Immature natural killer cell (primary cell): ENCODE data around the gene DISC1. TPM values are rescaled to one million over a fixed set of nuclear protein-coding genes. Genes with fewer than 3 reads are reported as not detected.

ENCODE experiments used
- DNase-seq, 3 donors: peaks; one replicate each; pipeline ENCODE4 v3.0.0; 2022; ENCODE audit warnings: mixed read lengths in 1 of 3
- H3K27ac Mint-ChIP-seq, 6 donors: one replicate each; pipeline ENCODE4 v1.8.0; 2020; ENCODE audit warnings: mixed read lengths in 6 of 6, mild to moderate bottlenecking in 5 of 6, inconsistent platforms in 4 of 6, moderate library complexity in 3 of 6
- H3K27me3 Mint-ChIP-seq, 3 donors: one replicate each; pipeline ENCODE4 v1.8.0; 2020 to 2021; ENCODE audit warnings: low read depth in 3 of 3, mild to moderate bottlenecking in 3 of 3, mixed read lengths in 3 of 3, moderate library complexity in 3 of 3, inconsistent platforms in 1 of 3
- H3K36me3 Mint-ChIP-seq, 3 donors: one replicate each; pipeline ENCODE4 v1.8.0; 2020; ENCODE audit warnings: mixed read lengths in 3 of 3, inconsistent platforms in 2 of 3, mild to moderate bottlenecking in 2 of 3
- H3K4me1 Mint-ChIP-seq, 2 donors: one replicate each; pipeline ENCODE4 v1.8.0; 2020; ENCODE audit warnings: inconsistent platforms in 2 of 2, mild to moderate bottlenecking in 2 of 2, mixed read lengths in 2 of 2, moderate library complexity in 1 of 2
- H3K4me3 Mint-ChIP-seq, 5 donors: one replicate each; pipeline ENCODE4 v1.8.0; 2020; ENCODE audit warnings: mild to moderate bottlenecking in 5 of 5, mixed read lengths in 5 of 5, inconsistent platforms in 3 of 5, moderate library complexity in 3 of 5
- H3K9me3 Mint-ChIP-seq, 6 donors: one replicate each; pipeline ENCODE4 v1.8.0; 2020; ENCODE audit warnings: mild to moderate bottlenecking in 6 of 6, mixed read lengths in 6 of 6, inconsistent platforms in 4 of 6, moderate library complexity in 3 of 6
- polyA plus RNA-seq, 3 donors: library from polyadenylated mRNA; unstranded; fragments of 300-500 nt; fragmentation: Illumina TruSeq; gene quantifications; one replicate each; pipeline ENCODE4 v1.2.3, GENCODE V29; 2021

DISC1 gene
- polyA plus RNA-seq, 3 donors from 2014 or later = 1.1 to 1.3 TPM; not detected in 1

DNA sequence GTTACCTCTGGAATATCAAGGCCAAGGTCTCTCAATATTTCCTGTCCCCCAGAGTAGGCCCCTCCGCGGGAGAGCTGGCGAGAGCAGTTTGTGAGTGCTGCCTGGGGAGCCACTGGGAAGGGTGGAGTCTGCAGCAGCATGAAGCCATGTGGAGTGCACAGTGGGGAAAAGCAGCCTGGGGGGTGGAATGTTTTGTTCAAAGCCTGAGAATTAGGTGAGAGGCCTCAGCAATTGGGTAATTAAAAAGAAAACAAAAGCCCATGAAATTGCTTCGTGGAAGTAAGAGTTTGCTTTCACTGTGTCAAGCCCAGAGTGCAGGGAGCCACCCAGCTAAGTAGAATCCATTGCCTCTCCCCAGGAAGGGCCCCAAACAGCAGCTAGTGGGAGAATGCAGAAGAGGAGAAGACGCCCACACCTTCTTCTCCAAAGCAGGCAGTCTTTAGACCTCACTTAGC is 30.2 kb upstream of the DISC1 start:
- DNase-seq = no peak
- H3K4me3 Mint-ChIP-seq = no peak overlapping the region
- H3K36me3 Mint-ChIP-seq = peaks cover 0 to 4% (median 0%) of the 10 kb centered on the region in 3 donors
- peaks cover 0 to 2% (median 0%) of the 10 kb centered on the region in 3 donors for H3K27me3 Mint-ChIP-seq
- no peak overlapping the region for H3K27ac Mint-ChIP-seq
- no peaks in the 10 kb centered on the region for H3K9me3 Mint-ChIP-seq
- H3K4me1 Mint-ChIP-seq = no peaks in the 10 kb centered on the region

- Mint-ChIP-seq H3K9me3 (no peaks in the 10 kb centered on the region), H3K4me3 (no peak overlapping the region), H3K4me1 (no peaks in the 10 kb centered on the region), H3K27me3 (peaks cover 0 to 4% (median 0%) of the 10 kb centered on the region in 3 donors), H3K36me3 (peaks cover 0 to 3% (median 0%) of the 10 kb centered on the region in 3 donors), H3K27ac (no peak overlapping the region)
- no peak for DNase-seq
Measured at GRCh38 chr1:231597971-231598370, 28.6 kb upstream of the DISC1 start.

DNA sequence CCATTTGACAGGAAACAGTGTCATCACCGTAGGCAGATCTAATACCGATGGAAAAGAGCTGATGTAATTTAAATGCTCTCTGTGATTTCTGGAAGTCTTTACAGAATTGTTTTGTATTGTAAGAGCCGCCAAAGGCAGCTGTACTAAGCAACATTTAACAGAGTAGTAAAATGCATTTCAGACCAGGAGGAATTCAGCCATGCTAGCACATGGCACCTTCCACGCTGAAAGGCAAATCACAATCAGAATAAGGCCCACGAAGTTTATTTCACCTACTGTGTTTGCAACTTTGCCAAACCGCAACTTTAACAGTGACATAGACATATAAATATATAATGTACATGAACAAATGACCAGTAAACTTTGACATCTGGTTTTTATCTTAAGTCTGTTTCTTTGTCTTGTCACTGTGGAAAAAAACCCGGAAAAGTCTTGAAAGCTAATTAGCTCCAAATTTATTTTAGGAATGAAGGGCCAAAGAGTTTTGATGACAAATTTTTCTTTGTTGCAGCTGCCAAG is 26.1 kb upstream of the DISC1 start:
- Mint-ChIP-seq H3K27me3 (peaks cover 0 to 8% (median 5%) of the 10 kb centered on the region in 3 donors), H3K4me1 (peaks cover 17 to 21% of the 10 kb centered on the region in 2 donors)

GRCh38 chr1:231601824-231602672 is 24.5 kb upstream of the DISC1 start:
- no peak overlapping the region for H3K27ac Mint-ChIP-seq
- peaks cover 0 to 8% (median 5%) of the 10 kb centered on the region in 3 donors for H3K27me3 Mint-ChIP-seq
- H3K4me3 Mint-ChIP-seq = no peak overlapping the region
- peaks cover 28% of the 10 kb centered on the region in 2 donors for H3K4me1 Mint-ChIP-seq
- no peaks in the 10 kb centered on the region for H3K9me3 Mint-ChIP-seq
- no peaks in the 10 kb centered on the region for H3K36me3 Mint-ChIP-seq
- DNase-seq = no peak

More for the DNA sequence above, 26.1 kb upstream of the DISC1 start:
- no peak for DNase-seq
- Mint-ChIP-seq H3K27ac (no peak overlapping the region), H3K4me3 (no peak overlapping the region), H3K9me3 (no peaks in the 10 kb centered on the region), H3K36me3 (no peaks in the 10 kb centered on the region)

DNA sequence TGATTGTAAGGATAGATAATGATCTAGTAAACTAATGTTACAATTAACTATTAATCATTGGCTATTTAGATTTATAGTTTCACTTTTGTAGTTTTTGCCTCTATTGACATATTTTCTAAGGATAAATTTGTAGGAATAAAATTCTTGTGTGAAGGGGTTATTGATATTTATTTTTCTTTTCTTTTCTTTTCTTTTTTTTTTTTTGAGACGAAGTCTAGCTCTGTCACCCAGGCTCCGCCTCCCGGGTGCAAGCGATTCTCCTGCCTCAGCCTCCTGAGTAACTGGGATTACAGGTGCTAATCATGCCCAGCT is 24.0 kb upstream of the DISC1 start:
- Mint-ChIP-seq H3K27ac (no peak overlapping the region), H3K4me3 (no peak overlapping the region), H3K36me3 (no peaks in the 10 kb centered on the region), H3K9me3 (no peaks in the 10 kb centered on the region), H3K4me1 (peaks cover 28 to 34% of the 10 kb centered on the region in 2 donors), H3K27me3 (peaks cover 0 to 8% (median 6%) of the 10 kb centered on the region in 3 donors)
- DNase-seq = no peak

DNA sequence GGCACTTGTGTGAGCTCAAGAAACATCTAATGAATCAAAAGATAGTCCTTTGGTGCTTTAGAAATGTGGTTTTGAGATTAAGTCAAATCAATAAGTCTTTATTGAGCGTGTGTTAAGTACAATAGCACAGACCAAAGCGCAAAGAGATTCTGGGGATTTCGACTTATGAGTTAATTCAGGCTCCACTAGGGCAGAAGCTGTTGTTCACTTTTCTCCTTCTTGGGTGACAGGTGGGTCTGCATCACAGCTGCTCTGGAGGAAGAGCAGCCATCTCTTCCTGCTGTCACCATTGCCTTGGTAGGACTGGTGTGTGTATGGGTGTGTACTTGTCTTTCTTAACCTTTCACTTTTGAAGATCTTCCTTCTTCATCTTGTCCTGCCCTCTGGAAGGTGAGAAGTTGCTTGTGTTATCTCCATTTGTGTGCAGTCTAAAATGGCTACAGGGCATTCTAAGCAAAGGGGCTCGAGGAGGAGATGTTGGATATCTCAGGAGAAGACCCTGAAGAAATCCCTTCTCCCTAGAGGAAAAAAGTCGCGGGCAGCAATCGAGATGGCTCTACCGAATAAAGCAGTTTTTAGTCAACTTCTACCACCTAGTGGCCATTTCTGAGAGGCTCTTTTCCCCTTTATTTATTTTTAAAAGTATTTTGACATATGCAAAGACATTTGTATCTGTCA is 22.9 kb upstream of the DISC1 start:
- no peaks in the 10 kb centered on the region for H3K9me3 Mint-ChIP-seq
- no peaks in the 10 kb centered on the region for H3K36me3 Mint-ChIP-seq
- peak; percentile 49 to 64 (median 55) for DNase-seq
- H3K27me3 Mint-ChIP-seq = peaks cover 3 to 9% (median 8%) of the 10 kb centered on the region in 3 donors
- H3K4me1 Mint-ChIP-seq = peaks cover 28 to 34% of the 10 kb centered on the region in 2 donors
- peak overlapping the region; percentile 81 to 96 (median 93) for H3K4me3 Mint-ChIP-seq
- H3K27ac Mint-ChIP-seq = peak overlapping the region; percentile 12 to 90 (median 78)

- DNase-seq = no peak
- Mint-ChIP-seq H3K9me3 (no peaks in the 10 kb centered on the region), H3K36me3 (no peaks in the 10 kb centered on the region), H3K27me3 (peaks cover 3 to 10% (median 9%) of the 10 kb centered on the region in 3 donors), H3K4me1 (peaks cover 28 to 34% of the 10 kb centered on the region in 2 donors), H3K4me3 (peak overlapping the region; percentile 81 to 96 (median 93)), H3K27ac (peak overlapping the region in 4 of 6 donors; percentile 12 to 90 (median 78))
Measured at GRCh38 chr1:231604276-231604621, 22.3 kb upstream of the DISC1 start.

DNA sequence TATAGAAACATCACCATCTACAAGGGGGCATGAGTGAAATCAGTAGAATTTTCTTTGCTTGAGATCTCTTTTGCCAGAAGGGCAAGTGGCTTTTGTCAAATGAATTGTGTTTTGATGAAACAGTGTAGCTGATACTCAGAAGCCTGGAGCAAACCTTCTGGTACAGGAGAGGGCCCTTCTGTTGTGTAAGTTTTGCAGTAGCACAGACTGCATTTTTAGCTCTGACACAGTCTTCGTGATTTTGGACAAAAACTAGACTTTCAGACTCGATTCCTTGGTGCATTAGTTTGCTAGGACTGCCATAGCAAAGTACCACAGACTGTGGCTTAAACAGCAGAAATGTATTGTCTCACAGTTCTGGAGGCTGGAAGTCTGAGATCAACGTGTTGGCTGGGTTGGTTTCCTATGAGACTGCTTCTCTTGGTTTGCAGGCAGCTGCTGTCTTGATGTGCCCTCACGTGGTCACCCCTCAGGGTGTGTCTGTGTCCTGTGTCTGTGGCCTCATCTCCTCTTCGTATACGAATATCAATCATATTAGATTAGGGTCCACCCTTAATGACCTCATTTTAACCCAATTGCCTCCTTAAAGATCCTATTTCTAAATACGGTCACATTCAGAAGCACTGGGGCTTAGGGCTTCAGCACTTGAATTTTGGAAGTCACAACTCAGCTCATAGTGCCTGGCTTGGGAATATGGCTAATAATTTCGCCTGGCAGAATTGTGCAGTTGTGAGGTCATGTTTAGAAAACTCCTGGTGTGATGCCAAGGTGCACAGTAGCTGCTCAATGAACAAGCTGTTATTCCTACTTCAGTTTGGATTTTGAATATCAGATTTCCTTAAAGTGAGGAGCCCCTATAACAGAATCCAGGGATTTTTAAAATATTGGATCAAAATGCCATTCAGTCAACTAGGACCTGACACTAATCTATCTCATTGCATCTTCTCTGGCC is 21.2 kb upstream of the DISC1 start:
- Mint-ChIP-seq H3K4me1 (peaks cover 30 to 38% of the 10 kb centered on the region in 2 donors), H3K27me3 (peaks cover 3 to 10% (median 9%) of the 10 kb centered on the region in 3 donors), H3K27ac (peak overlapping the region; percentile 8 to 84 (median 76)), H3K4me3 (peak overlapping the region; percentile 21 to 72 (median 54)), H3K36me3 (peaks cover 0 to 3% (median 1%) of the 10 kb centered on the region in 3 donors), H3K9me3 (no peaks in the 10 kb centered on the region)
- DNase-seq = peak; percentile 55 to 62 (median 58)

DNA sequence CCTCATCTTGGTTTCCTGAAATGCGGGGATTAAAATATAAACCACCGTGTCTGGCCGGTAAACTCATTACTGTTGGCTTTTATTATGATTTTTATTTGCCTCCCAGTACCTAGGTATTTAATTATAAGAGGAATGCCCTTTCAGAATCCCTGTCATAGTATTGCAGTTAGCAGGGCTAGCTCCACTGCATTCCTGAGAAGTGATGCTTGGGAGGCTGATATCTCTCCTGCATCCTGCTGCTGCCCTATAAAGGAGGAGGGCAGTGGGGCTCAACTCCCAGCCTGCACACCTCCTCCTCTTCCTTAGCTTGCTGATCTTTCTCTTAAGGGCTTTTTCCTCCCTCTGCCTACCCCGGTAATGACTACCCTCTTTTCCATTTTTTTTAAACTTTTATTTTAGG is 19.9 kb upstream of the DISC1 start:
- peaks cover 0 to 9% (median 3%) of the 10 kb centered on the region in 3 donors for H3K36me3 Mint-ChIP-seq
- peak overlapping the region in 2 of 6 donors; percentile 12 to 78 for H3K27ac Mint-ChIP-seq
- no peak for DNase-seq
- H3K27me3 Mint-ChIP-seq = peaks cover 8 to 9% (median 9%) of the 10 kb centered on the region in 3 donors
- no peak overlapping the region for H3K4me3 Mint-ChIP-seq
- peaks cover 43 to 51% of the 10 kb centered on the region in 2 donors for H3K4me1 Mint-ChIP-seq
- H3K9me3 Mint-ChIP-seq = no peaks in the 10 kb centered on the region

GRCh38 chr1:231610388-231610787 is 16.2 kb upstream of the DISC1 start:
- DNase-seq = no peak
- no peaks in the 10 kb centered on the region for H3K9me3 Mint-ChIP-seq
- H3K4me1 Mint-ChIP-seq = peaks cover 61 to 69% of the 10 kb centered on the region in 2 donors
- H3K27me3 Mint-ChIP-seq = peaks cover 4 to 16% (median 4%) of the 10 kb centered on the region in 3 donors
- H3K36me3 Mint-ChIP-seq = peaks cover 0 to 9% (median 3%) of the 10 kb centered on the region in 3 donors
- peak overlapping the region in 1 of 5 donors; percentile 25 for H3K4me3 Mint-ChIP-seq
- H3K27ac Mint-ChIP-seq = peak overlapping the region in 2 of 6 donors; percentile 8 to 34

DNA sequence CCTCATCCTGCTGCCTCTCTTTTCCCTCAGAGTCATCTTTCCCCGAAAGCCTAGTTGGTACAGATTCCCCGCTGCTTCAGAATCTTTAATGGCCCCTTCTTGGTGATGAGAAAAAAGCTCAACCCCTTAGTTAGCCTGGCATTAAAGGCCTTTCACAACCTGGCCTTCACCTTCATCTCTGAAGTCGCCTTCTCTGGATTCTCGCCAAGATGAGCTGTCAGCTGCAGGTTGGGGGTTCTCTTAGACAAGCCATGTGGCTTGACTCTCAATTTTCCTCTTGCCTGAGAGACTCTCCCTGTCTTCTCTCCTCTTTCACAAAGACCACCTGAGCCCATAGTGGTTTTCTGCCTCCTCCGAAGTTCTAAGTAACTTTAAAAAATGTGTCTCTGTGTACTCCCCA is 15.5 kb upstream of the DISC1 start:
- peaks cover 55 to 62% of the 10 kb centered on the region in 2 donors for H3K4me1 Mint-ChIP-seq
- H3K27ac Mint-ChIP-seq = peak overlapping the region in 1 of 6 donors; percentile 84
- peaks cover 4 to 16% (median 4%) of the 10 kb centered on the region in 3 donors for H3K27me3 Mint-ChIP-seq
- peaks cover 0 to 9% (median 3%) of the 10 kb centered on the region in 3 donors for H3K36me3 Mint-ChIP-seq
- H3K4me3 Mint-ChIP-seq = peak overlapping the region in 1 of 5 donors; percentile 6
- no peaks in the 10 kb centered on the region for H3K9me3 Mint-ChIP-seq
- no peak for DNase-seq

- peak; percentile 20 to 22 (median 21) for DNase-seq
- H3K27ac Mint-ChIP-seq = peak overlapping the region; percentile 55 to 90 (median 72)
- H3K4me1 Mint-ChIP-seq = peaks cover 54 to 61% of the 10 kb centered on the region in 2 donors
Measured at GRCh38 chr1:231611851-231612250, 14.7 kb upstream of the DISC1 start.

More at GRCh38 chr1:231611851-231612250, 14.7 kb upstream of the DISC1 start:
- peak overlapping the region; percentile 64 to 92 (median 82) for H3K4me3 Mint-ChIP-seq
- peaks cover 0 to 9% (median 3%) of the 10 kb centered on the region in 3 donors for H3K36me3 Mint-ChIP-seq
- peaks cover 4 to 16% (median 4%) of the 10 kb centered on the region in 3 donors for H3K27me3 Mint-ChIP-seq
- no peaks in the 10 kb centered on the region for H3K9me3 Mint-ChIP-seq
